H1 (cell line): ENCODE measurements around the gene PIGA.

ENCODE experiments used
- ATF2 ChIP-seq: IDR thresholded peaks from 2 replicates; pipeline ENCODE4 v1.6.1; 2012; ENCODE audit warnings: low read length, inconsistent platforms
- CTCF ChIP-seq, 3 experiments: IDR thresholded peaks; 1 replicate in 2 of 3; 2 replicates in 1 of 3; pipeline versions ENCODE4 v1.5.1 to v1.6.1; 2011; ENCODE audit warnings: low read length in 3 of 3, mild to moderate bottlenecking in 3 of 3, inconsistent platforms in 2 of 3, low read depth in 1 of 3, moderate library complexity in 1 of 3; ENCODE audit not compliant: insufficient read depth in 1 of 3; ENCODE audit errors: control extremely low read depth in 1 of 3
- MAX ChIP-seq: IDR thresholded peaks from 2 replicates; pipeline ENCODE4 v1.6.1; 2012; ENCODE audit warnings: inconsistent platforms
- POLR2A ChIP-seq, 2 experiments: IDR thresholded peaks; 1 replicate in 1 of 2; 2 replicates in 1 of 2; pipeline ENCODE4 v1.6.1; 2011; ENCODE audit warnings: low read depth in 2 of 2, low read length in 2 of 2, mild to moderate bottlenecking in 2 of 2; ENCODE audit errors: control extremely low read depth in 1 of 2
- POLR2AphosphoS5 ChIP-seq: IDR thresholded peaks from 2 replicates; pipeline ENCODE4 v1.6.1; 2011; ENCODE audit warnings: low read depth, low read length
- RNF2 ChIP-seq: fragments of 200-900, 300-1000 bp; sonication (generic); IDR thresholded peaks from 2 replicates; pipeline ENCODE4 v1.7.1; 2016; ENCODE audit warnings: borderline replicate concordance, low read depth, mild to moderate bottlenecking, antibody characterized with exemption, low read length; ENCODE audit not compliant: poor library complexity, severe bottlenecking; ENCODE audit errors: missing control alignments
- SIN3A ChIP-seq, 2 experiments: IDR thresholded peaks in 1 of 2; conservative IDR thresholded peaks in 1 of 2; 2 replicates each; pipeline ENCODE4 v1.6.1; 2011 to 2012; ENCODE audit warnings: low read length in 2 of 2, improper control_type of control experiment in 1 of 2, low read depth in 1 of 2, mild to moderate bottlenecking in 1 of 2
- SP2 ChIP-seq: IDR thresholded peaks from 2 replicates; pipeline ENCODE4 v1.6.1; 2012; ENCODE audit warnings: mild to moderate bottlenecking, low read length, inconsistent platforms
- SP4 ChIP-seq: IDR thresholded peaks from 2 replicates; pipeline ENCODE4 v1.6.1; 2012; ENCODE audit warnings: low read length, inconsistent platforms

- TF ChIP-seq CTCF (IDR thresholded peaks at IDR 0.05; ENCODE audit: control extremely low read depth in 1 of 3, insufficient read depth in 1 of 3, low read depth in 1 of 3, low read length in 3 of 3) (no peak), POLR2AphosphoS5 (no peak), MAX (no peak), SP2 (no peak), SIN3A (conservative IDR thresholded peaks at IDR 0.05 in 1 of 2, IDR thresholded peaks at IDR 0.05 in 1 of 2; ENCODE audit: low read depth in 1 of 2, low read length in 2 of 2) (no peak), ATF2 (no peak), SP4 (no peak), RNF2 (no peak), POLR2A (IDR thresholded peaks at IDR 0.05; ENCODE audit: control extremely low read depth in 1 of 2, low read depth in 2 of 2, low read length in 2 of 2) (no peak)
These were observed 57.7 kb downstream of the PIGA start for GRCh38 chrX:15277604-15278003.
